Measurements from ENCODE around the gene PRKCA.

Gene PRKCA

GRCh38 chr17:66831383-66832210, 529.2 kb downstream of the PRKCA start:
- no peak for DNase-seq

- no peak for DNase-seq
Observed at GRCh38 chr17:66833201-66833600, 530.8 kb downstream of the PRKCA start.

GRCh38 chr17:66834426-66834918, 532.1 kb downstream of the PRKCA start:
- DNase-seq, result no peak

- DNase-seq, result no peak
Observed at GRCh38 chr17:66834919-66835454, 532.6 kb downstream of the PRKCA start, which contains the start of gene CACNG5. TSS of gene CACNG5 (plus strand) at chr17:66835117. CDS start at chr17:66877333, 42,216 bp downstream.

- no peak for DNase-seq
Observed at GRCh38 chr17:66835476-66835875, 533.1 kb downstream of the PRKCA start.

GRCh38 chr17:66836063-66837005, 533.9 kb downstream of the PRKCA start:
- DNase-seq, result no peak

GRCh38 chr17:66837226-66837625, 534.8 kb downstream of the PRKCA start:
- DNase-seq, result no peak

- DNase-seq, result no peak
Observed at GRCh38 chr17:66837885-66838665, 535.7 kb downstream of the PRKCA start.

GRCh38 chr17:66839616-66840015, 537.2 kb downstream of the PRKCA start:
- DNase-seq, result no peak

- DNase-seq, result no peak
Observed at GRCh38 chr17:66840061-66840460, 537.6 kb downstream of the PRKCA start.

- no peak for DNase-seq
Observed at GRCh38 chr17:66841328-66841727, 538.9 kb downstream of the PRKCA start.

GRCh38 chr17:66841744-66842143, 539.3 kb downstream of the PRKCA start:
- no peak for DNase-seq

GRCh38 chr17:66842505-66842904, 540.1 kb downstream of the PRKCA start:
- no peak for DNase-seq

- no peak for DNase-seq
Observed at GRCh38 chr17:66842959-66843358, 540.5 kb downstream of the PRKCA start.

GRCh38 chr17:66843627-66844026, 541.2 kb downstream of the PRKCA start:
- DNase-seq, result no peak

GRCh38 chr17:66847704-66848103, 545.3 kb downstream of the PRKCA start:
- no peak for DNase-seq

GRCh38 chr17:66848496-66848895, 546.1 kb downstream of the PRKCA start:
- DNase-seq, result no peak

GRCh38 chr17:66849032-66849655, 546.7 kb downstream of the PRKCA start:
- no peak for DNase-seq

- DNase-seq, result no peak
Observed at GRCh38 chr17:66849851-66850580, 547.6 kb downstream of the PRKCA start.

GRCh38 chr17:66850692-66851091, 548.3 kb downstream of the PRKCA start:
- DNase-seq, result no peak

- DNase-seq, result peak; percentile 34 to 58
Observed at GRCh38 chr17:66855204-66855603, 552.8 kb downstream of the PRKCA start.

Measured in stimulated activated CD4-positive, alpha-beta T cell treated with anti-CD3 and anti-CD28 coated beads, Interleukin-2, amount 100 ng/mL, for 24 hours (primary cell).